ENCODE measurements around the gene CARS2.
"Not testable (repeated sequence)": the region's sequence is repeated elsewhere in the genome, so short reads cannot be mapped to it uniquely, and the experiment has no call there.

CARS2 gene

GRCh38 chr13:110680852-110681251 is 25.1 kb downstream of the CARS2 start:
- peak; percentile 36 for DNase-seq

GRCh38 chr13:110677731-110678545 is 28.0 kb downstream of the CARS2 start:
- DNase-seq = no peak

- no peak for DNase-seq
Observed at GRCh38 chr13:110676595-110677587, 29.0 kb downstream of the CARS2 start.

- not testable (repeated sequence) for DNase-seq
Observed at GRCh38 chr13:110669814-110670213, 36.1 kb downstream of the CARS2 start.

- DNase-seq = no peak
Observed at GRCh38 chr13:110669036-110669435, 36.9 kb downstream of the CARS2 start.

GRCh38 chr13:110666255-110666533 is 39.7 kb downstream of the CARS2 start:
- DNase-seq = no peak

GRCh38 chr13:110665491-110666254 is 40.2 kb downstream of the CARS2 start:
- DNase-seq = no peak

GRCh38 chr13:110664673-110665072 is 41.2 kb downstream of the CARS2 start:
- no peak for DNase-seq

GRCh38 chr13:110664041-110664440 is 41.9 kb downstream of the CARS2 start:
- DNase-seq = no peak

GRCh38 chr13:110663491-110663890 is 42.4 kb downstream of the CARS2 start:
- no peak for DNase-seq

GRCh38 chr13:110662777-110663443 is 43.0 kb downstream of the CARS2 start:
- no peak for DNase-seq

GRCh38 chr13:110662091-110662490 is 43.8 kb downstream of the CARS2 start:
- no peak for DNase-seq

- no peak for DNase-seq
Observed at GRCh38 chr13:110661256-110661655, 44.7 kb downstream of the CARS2 start.

GRCh38 chr13:110658218-110658911 is 47.6 kb downstream of the CARS2 start:
- not testable (repeated sequence) for DNase-seq

GRCh38 chr13:110657196-110657595 is 48.7 kb downstream of the CARS2 start:
- no peak for DNase-seq

- DNase-seq = no peak
Observed at GRCh38 chr13:110653851-110654250, 52.1 kb downstream of the CARS2 start.

- DNase-seq = no peak
Observed at GRCh38 chr13:110653271-110653670, 52.6 kb downstream of the CARS2 start.

GRCh38 chr13:110652764-110653163 is 53.2 kb downstream of the CARS2 start:
- DNase-seq = no peak

GRCh38 chr13:110652231-110652730 is 53.6 kb downstream of the CARS2 start:
- no peak for DNase-seq

- no peak for DNase-seq
Observed at GRCh38 chr13:110651726-110652230, 54.1 kb downstream of the CARS2 start.

GRCh38 chr13:110651271-110651670 is 54.6 kb downstream of the CARS2 start:
- DNase-seq = no peak
